ENCODE results near the gene ENDOD1. TPM values are rescaled to one million over a fixed set of nuclear protein-coding genes. Genes with fewer than 3 reads are reported as not detected.
"Not testable (repeated sequence)": the region's sequence is repeated elsewhere in the genome, so short reads cannot be mapped to it uniquely, and the experiment has no call there.

ENDOD1 gene
- total RNA-seq, 2 donors from 2014 or later = 49.6 to 79.8 TPM

DNA sequence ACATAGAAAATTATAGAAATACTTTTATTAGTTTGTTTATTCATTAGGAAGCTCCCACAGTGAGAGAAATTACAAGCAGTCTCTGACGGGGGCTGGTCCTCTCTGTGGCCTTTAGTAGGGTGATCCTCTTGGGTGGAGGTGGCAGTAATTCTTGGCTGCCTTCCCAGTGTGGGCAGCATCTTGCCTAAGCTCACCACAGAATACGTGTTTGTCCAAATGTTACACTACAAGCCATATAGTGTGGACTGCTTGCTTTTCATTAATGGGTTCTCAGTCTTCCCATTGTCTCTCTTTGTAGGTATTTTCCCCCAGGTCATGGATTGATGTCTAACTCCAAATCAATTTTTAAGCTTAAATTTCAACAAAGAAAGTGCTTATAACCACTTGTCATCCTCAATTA is 43.3 kb downstream of the ENDOD1 start:
- Histone ChIP-seq H3K27ac (no peak overlapping the region), H3K4me1 (replicated peaks) (peaks cover 3% of the 10 kb centered on the region), H3K9me3 (no peaks in the 10 kb centered on the region), H3K27me3 (replicated peaks; ENCODE audit: insufficient read depth) (no peaks in the 10 kb centered on the region), H3K36me3 (peaks cover 0 to 3% of the 10 kb centered on the region in 2 donors), H3K4me3 (no peak overlapping the region)
- intact Hi-C loops (cut with DNase I) = no loop called here
- 54% methylated on average over 2 of the region's 2 CpGs for WGBS
- DNase-seq (ENCODE audit: low spot score) = no peak
- TF ChIP-seq, protein P1, sequence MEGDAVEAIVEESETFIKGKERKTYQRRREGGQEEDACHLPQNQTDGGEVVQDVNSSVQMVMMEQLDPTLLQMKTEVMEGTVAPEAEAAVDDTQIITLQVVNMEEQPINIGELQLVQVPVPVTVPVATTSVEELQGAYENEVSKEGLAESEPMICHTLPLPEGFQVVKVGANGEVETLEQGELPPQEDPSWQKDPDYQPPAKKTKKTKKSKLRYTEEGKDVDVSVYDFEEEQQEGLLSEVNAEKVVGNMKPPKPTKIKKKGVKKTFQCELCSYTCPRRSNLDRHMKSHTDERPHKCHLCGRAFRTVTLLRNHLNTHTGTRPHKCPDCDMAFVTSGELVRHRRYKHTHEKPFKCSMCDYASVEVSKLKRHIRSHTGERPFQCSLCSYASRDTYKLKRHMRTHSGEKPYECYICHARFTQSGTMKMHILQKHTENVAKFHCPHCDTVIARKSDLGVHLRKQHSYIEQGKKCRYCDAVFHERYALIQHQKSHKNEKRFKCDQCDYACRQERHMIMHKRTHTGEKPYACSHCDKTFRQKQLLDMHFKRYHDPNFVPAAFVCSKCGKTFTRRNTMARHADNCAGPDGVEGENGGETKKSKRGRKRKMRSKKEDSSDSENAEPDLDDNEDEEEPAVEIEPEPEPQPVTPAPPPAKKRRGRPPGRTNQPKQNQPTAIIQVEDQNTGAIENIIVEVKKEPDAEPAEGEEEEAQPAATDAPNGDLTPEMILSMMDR (IDR thresholded peaks at IDR 0.05) = no peak
- TF ChIP-seq POLR2AphosphoS5 (IDR thresholded peaks at IDR 0.05) (no peak), POLR2A (IDR thresholded peaks at IDR 0.05) (no peak)

DNA sequence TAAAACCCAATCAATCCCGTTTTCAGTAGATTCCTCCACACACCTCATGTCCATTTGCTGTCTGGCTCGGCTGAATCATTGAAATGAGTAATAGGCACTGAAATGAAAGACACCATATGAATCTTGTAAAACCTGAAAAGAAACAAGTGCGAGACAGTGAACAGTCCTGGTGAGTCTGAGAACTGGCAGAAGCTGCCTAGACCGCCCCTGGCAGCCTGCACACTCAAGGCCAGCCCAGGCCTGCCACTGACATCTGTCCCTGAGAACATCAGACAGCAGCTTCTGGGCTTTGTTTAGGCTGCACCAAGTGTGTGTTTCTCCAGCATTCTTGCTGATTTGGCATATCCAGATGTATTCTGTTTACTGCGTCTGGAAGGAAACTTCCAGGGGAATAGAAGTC is 44.8 kb downstream of the ENDOD1 start:
- TF ChIP-seq POLR2AphosphoS5 (IDR thresholded peaks at IDR 0.05) = peak; percentile 86
- TF ChIP-seq, protein P1 (IDR thresholded peaks at IDR 0.05) = no peak
- TF ChIP-seq POLR2A (IDR thresholded peaks at IDR 0.05) = no peak
- Histone ChIP-seq H3K4me3 (no peak overlapping the region), H3K27ac (peak overlapping the region; percentile 14 to 63), H3K9me3 (no peaks in the 10 kb centered on the region), H3K27me3 (replicated peaks; ENCODE audit: insufficient read depth) (no peaks in the 10 kb centered on the region), H3K4me1 (replicated peaks) (peaks cover 3% of the 10 kb centered on the region), H3K36me3 (no peaks in the 10 kb centered on the region)
- WGBS = 17% methylated on average over 5 of the region's 5 CpGs
- intact Hi-C loops (cut with DNase I) = no loop called here
- DNase-seq (ENCODE audit: low spot score) = peak; percentile 86

DNA sequence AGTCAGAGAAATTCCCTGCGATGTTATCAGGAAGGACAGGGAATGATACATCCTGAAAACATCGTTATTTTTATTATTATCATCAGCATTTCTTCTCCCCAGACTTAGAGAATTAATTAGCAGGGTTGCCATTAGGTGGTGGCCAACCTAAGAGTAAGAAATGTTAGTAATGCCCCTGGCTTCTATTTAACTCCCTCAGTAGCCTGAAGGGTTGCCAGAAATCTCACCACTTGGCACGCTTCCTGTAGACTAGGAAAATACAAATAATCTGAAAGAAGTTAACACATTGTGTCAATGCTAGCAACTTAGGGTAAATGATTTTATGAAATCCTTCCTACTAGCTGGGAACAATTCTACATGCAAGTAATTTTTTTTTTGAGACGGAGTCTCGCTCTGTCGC is 45.5 kb downstream of the ENDOD1 start:
- H3K9me3 ChIP-seq = no peaks in the 10 kb centered on the region
- H3K27me3 ChIP-seq (replicated peaks; ENCODE audit: insufficient read depth) = no peaks in the 10 kb centered on the region
- H3K4me1 ChIP-seq (replicated peaks) = peaks cover 3% of the 10 kb centered on the region
- H3K27ac ChIP-seq = peak overlapping the region; percentile 14 to 63
- H3K4me3 ChIP-seq = no peak overlapping the region
- intact Hi-C loops (cut with DNase I) = no loop called here
- no peaks in the 10 kb centered on the region for H3K36me3 ChIP-seq
- DNase-seq (ENCODE audit: low spot score) = no peak
- no peak for TF ChIP-seq POLR2AphosphoS5 (IDR thresholded peaks at IDR 0.05)
- TF ChIP-seq POLR2A (IDR thresholded peaks at IDR 0.05) = no peak
- TF ChIP-seq, protein P1 (IDR thresholded peaks at IDR 0.05) = no peak
- 43% methylated on average over 6 of the region's 6 CpGs for WGBS

DNA sequence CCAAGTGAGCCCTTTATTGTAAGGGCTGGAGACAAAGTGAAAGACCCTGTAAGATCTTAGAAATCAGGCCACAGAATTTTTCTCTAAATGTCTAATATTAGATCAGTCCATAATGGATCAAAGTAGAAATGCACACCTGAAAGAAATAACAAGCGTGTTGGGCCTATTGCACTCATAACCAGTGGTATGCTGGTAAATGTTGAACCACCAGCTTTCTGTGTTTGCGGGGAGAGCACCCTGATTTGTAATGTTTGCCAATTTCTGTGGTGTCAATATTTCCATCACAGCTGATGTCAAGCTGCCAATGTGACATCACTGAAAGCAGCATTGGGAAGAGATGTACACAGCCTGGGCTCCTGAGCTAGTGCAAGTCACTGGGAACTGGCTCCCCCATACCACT is 46.2 kb downstream of the ENDOD1 start:
- intact Hi-C loops (cut with DNase I) = no loop called here
- 92% methylated on average over 2 of the region's 2 CpGs for WGBS
- peak overlapping the region in 1 of 2 donors; percentile 16 for H3K27ac ChIP-seq

GRCh38 chr11:95136747-95137146 is 47.1 kb downstream of the ENDOD1 start:
- WGBS = 99% methylated on average over 4 of the region's 4 CpGs
- H3K27me3 ChIP-seq (replicated peaks; ENCODE audit: insufficient read depth); DNase-seq (ENCODE audit: low spot score); H3K4me1 ChIP-seq (replicated peaks); H3K9me3 ChIP-seq; intact Hi-C loops (cut with DNase I); H3K4me3 ChIP-seq; H3K36me3 ChIP-seq; H3K27ac ChIP-seq: not testable (repeated sequence)

More for the DNA sequence above, 46.2 kb downstream of the ENDOD1 start:
- no peaks in the 10 kb centered on the region for H3K9me3 ChIP-seq
- H3K27me3 ChIP-seq (replicated peaks; ENCODE audit: insufficient read depth) = no peaks in the 10 kb centered on the region
- peaks cover 3% of the 10 kb centered on the region for H3K4me1 ChIP-seq (replicated peaks)
- no peak overlapping the region for H3K4me3 ChIP-seq
- TF ChIP-seq POLR2A (IDR thresholded peaks at IDR 0.05) (no peak), POLR2AphosphoS5 (IDR thresholded peaks at IDR 0.05) (no peak)
- TF ChIP-seq, protein P1 (IDR thresholded peaks at IDR 0.05) = no peak
- no peak for DNase-seq (ENCODE audit: low spot score)
- H3K36me3 ChIP-seq = no peaks in the 10 kb centered on the region

Data from prostate gland (tissue), 2 donors.